HTR-8/SVneo (cell line): Measurements from ENCODE around the gene ST3GAL6.
A peak's percentile ranks its signal among the peaks of the same experiment; 100 is the strongest.

Experiments
- DNase-seq: peaks from one replicate; pipeline ENCODE4 v3.0.0; 2011; ENCODE audit warnings: low spot score, mixed read lengths; ENCODE audit not compliant: insufficient read length
- FAIRE-seq: peaks from 2 replicates; lab custom pipeline; 2011; peaks lifted over from hg19 to GRCh38; lab: Jason Lieb, UNC

The ST3GAL6 gene

DNA sequence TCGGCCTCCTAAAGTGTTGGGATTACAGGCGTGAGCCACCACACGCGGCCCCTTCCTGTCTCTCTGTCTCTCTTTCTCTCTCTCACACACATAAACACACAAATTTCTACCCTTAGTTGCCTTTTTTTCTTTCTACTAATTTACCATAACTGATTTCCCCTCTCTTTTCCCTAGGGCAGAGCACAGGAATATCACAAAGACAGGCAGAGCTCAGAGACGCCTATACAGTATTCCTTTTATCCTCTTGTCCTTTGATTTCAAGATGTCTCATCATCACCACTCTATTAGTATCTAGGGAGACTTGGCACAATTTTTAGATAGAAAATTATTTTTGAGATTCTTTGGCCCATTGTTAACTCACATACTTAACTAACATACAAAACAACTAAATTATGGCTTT is 25.8 kb upstream of the ST3GAL6 start:
- DNase-seq = no peak
- no peak for FAIRE-seq

DNA sequence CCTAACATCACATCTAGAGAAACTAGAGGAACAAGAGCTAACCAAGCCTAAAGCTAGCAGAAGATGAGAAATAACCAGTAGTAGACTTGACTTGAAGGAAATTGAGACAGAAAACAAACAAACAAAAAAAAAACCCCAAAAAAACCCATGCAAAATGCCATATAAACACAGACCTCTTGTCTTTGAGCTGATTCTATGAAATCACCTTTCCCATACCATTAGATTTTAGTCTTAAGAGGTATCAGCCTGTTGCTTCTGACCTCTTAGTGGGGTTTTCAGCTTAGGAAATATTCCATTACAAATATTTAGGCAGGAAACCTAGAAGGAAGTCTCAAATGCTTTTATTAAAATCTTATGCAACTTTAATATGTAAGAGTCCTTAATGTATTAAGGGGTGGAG is 23.9 kb upstream of the ST3GAL6 start:
- FAIRE-seq = no peak

GRCh38 chr3:98740324-98740723 is 22.8 kb upstream of the ST3GAL6 start:
- FAIRE-seq = no peak
- no peak for DNase-seq

More for the DNA sequence above, 23.9 kb upstream of the ST3GAL6 start:
- no peak for DNase-seq

DNA sequence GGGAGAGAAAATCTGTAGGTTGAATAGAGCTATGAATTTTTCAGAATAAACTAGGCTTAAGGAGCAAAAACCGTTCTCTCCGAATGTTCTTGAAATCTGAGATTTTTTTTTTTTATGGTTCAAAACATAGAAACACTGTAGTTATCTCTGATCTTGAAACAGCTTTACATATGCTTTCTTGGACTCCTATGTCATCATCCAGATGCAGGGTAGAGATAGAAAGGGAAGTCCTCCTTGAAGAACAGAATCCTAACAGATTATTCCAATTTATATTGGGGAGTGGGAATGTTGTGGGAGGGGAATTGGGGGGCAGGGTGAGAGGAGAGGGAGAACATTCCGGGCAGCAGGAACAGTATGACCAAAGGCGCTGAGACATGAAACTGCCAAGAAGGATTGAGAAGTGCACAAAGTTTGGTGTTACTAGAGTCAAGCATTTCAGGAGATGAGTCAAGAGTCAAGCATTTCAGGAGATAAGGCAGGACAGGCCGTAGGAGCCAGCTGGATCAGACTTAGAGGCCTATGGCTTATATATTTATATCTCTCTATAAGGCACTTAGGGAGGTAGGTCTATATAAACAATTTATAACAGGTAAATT is 21.9 kb upstream of the ST3GAL6 start:
- FAIRE-seq (peak; percentile 44), DNase-seq (peak; percentile 50)

GRCh38 chr3:98743071-98743470 is 20.1 kb upstream of the ST3GAL6 start:
- DNase-seq = no peak
- FAIRE-seq = no peak

- DNase-seq = no peak
- FAIRE-seq = peak; percentile 28
Observed at GRCh38 chr3:98744283-98744682, 18.9 kb upstream of the ST3GAL6 start.

GRCh38 chr3:98745718-98746117 is 17.4 kb upstream of the ST3GAL6 start:
- FAIRE-seq (no peak), DNase-seq (no peak)

GRCh38 chr3:98746122-98746521 is 17.0 kb upstream of the ST3GAL6 start:
- FAIRE-seq = no peak

GRCh38 chr3:98746882-98747281 is 16.3 kb upstream of the ST3GAL6 start:
- FAIRE-seq = no peak
- DNase-seq = no peak

More at GRCh38 chr3:98746122-98746521, 17.0 kb upstream of the ST3GAL6 start:
- no peak for DNase-seq

GRCh38 chr3:98750276-98750919 is 12.7 kb upstream of the ST3GAL6 start:
- FAIRE-seq (peak; percentile 55), DNase-seq (no peak)

DNA sequence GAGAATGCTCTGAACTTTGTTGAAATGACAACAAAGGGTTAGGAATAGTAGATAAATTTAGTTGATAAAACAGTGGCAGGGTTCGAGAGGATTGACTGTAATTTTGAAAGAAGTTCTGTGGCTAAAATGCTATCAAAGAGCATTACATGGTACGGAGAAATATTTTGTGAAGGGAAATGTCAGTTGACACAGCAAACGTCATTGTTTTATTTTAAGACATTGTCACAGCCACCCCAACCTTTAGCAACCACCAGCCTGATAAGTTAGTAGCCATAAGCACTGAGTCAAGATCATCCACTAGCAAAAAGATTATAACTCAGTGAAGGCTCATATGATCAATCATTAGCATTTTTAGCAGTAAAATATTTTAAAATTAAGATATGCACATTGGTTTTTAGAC is 8.7 kb upstream of the ST3GAL6 start:
- no peak for FAIRE-seq
- no peak for DNase-seq

DNA sequence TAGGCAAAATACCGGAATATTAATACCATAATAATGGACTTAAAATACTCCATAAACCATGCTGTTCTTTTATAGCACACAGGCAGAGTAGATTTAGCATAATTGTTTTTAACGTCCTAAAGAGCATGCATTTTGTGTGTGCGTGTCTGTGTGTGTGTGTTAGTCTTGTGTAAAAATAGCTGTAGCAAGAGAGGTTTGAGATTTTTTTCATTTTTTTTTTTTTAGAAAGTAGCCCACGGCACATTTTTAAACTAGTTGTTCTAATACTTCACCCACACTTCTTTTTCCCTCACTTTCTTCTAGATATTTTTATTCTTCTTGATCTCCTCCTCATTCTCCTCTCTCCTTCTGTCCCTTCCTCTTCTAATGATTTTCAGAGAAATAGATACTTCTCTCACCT is 7.5 kb upstream of the ST3GAL6 start:
- no peak for FAIRE-seq
- no peak for DNase-seq

GRCh38 chr3:98759629-98760028 is 3.5 kb upstream of the ST3GAL6 start:
- FAIRE-seq = no peak
- no peak for DNase-seq

GRCh38 chr3:98761643-98762229 is 1.4 kb upstream of the ST3GAL6 start:
- DNase-seq (no peak), FAIRE-seq (no peak)

DNA sequence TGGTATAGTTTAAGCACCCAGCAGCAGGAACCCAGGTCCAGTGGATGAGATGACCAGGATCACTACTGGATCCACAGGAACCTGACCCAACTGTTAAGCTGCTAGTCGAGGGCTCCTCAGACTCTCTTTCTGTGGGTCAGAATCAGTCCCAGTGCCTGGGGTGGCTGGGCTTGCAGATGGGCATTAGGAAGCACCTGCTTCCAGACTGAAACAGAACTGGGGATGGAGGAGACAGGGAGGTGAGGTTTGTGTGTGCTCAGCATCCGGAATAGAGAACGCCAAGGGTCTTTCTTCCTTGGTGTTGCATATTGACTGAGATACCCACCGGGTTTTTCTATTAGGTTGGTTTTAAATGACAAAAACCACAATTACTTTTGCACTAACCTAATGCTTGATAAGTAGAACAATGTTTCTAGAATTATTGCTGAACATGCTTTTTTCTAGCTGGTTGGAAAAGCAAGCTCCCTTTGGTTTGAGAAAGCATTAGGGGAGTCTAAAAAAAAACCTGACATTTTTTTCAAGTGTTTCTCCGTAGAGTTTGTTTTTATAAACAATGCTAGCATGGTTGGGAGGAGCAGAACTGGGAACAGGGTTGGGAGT is 779 bp downstream of the ST3GAL6 start:
- FAIRE-seq = no peak

GRCh38 chr3:98764472-98764884 is 1.3 kb downstream of the ST3GAL6 start:
- no peak for FAIRE-seq
- no peak for DNase-seq

More for the DNA sequence above, 779 bp downstream of the ST3GAL6 start:
- DNase-seq = no peak

GRCh38 chr3:98765721-98766120 is 2.6 kb downstream of the ST3GAL6 start:
- FAIRE-seq (no peak), DNase-seq (no peak)

GRCh38 chr3:98766924-98767323 is 3.8 kb downstream of the ST3GAL6 start:
- DNase-seq = no peak
- FAIRE-seq = no peak

DNA sequence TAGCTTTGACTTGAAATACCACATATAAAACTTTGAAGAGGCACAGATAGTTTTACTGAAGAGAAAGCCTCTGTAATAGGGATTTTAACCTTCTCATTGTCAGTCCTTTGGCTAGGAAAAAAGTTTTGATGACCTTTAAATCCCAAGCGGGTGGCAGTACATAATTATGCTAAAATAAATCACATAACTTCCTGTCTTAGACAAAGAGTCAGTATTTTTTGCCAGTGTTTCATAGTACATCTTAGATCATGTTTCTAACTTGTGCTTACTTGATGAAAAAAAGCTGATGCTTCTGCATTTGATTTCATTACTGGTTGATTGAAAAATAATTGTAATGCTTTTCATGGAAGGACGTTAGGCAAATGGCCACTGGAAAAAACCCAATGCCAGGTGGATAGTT is 5.8 kb downstream of the ST3GAL6 start:
- FAIRE-seq (no peak), DNase-seq (no peak)

DNA sequence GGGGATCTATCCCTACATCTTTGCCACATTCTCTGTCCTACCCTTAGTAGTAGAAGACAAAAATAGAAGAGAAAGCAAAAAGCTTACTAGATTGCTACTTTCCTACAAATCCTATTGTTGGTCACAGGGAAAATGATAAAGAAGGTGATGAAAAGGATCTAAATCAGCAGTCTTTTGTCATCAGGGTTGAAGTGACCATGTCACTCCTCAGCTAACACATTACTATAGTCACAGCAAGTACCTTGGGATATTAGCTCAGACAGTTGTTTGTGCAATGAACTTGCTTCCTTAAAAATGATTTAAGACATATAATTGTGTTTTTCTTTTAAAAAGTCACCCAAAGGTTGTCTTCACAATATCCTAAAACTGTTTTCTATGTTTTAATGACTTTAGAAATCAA is 6.3 kb downstream of the ST3GAL6 start:
- FAIRE-seq = no peak
- no peak for DNase-seq

- no peak for FAIRE-seq
- DNase-seq = no peak
Observed at GRCh38 chr3:98770261-98771039, 7.3 kb downstream of the ST3GAL6 start.
